H1 (cell line): ENCODE data around the gene C20orf141. TPM values are rescaled to one million over a fixed set of nuclear protein-coding genes. Genes with fewer than 3 reads are reported as not detected.

ENCODE experiments used
- CTCF ChIA-PET: fragments of 300-600 bp; sonication (Branson Sonifier 250); formaldehyde crosslinking; loops from one replicate; lab custom pipeline; 2021; ENCODE audit not compliant: partially characterized antibody; lab: Charles Lee
- POLR2A ChIA-PET: fragments of 300-600 bp; sonication (Branson Sonifier 250); formaldehyde crosslinking; loops from one replicate; lab custom pipeline; 2021; ENCODE audit warnings: inconsistent platforms; ENCODE audit not compliant: partially characterized antibody; lab: Charles Lee
- DNase-seq, 2 experiments: peaks; one replicate each; pipeline versions ENCODE4 v3.0.0 to v3.0.0-alpha.2; 2010 to 2022; ENCODE audit warnings: low spot score in 2 of 2, low read depth in 1 of 2, mixed read lengths in 1 of 2
- FAIRE-seq: peaks from 2 replicates; lab custom pipeline; 2011; peaks lifted over from hg19 to GRCh38; lab: Jason Lieb, UNC
- H2AFZ ChIP-seq: 2 replicates; pipeline ENCODE4 v1.8.1; 2012; ENCODE audit warnings: low read length, inconsistent platforms
- H2AK5ac ChIP-seq: 2 replicates; pipeline ENCODE4 v1.6.1; 2013; ENCODE audit warnings: low read depth, low read length
- H2BK120ac ChIP-seq: replicated peaks from 2 replicates; pipeline ENCODE3; 2013; ENCODE audit warnings: low read depth, low read length, inconsistent platforms
- H2BK12ac ChIP-seq: 2 replicates; pipeline ENCODE4 v1.6.1; 2013; ENCODE audit warnings: low read depth, low read length
- H2BK15ac ChIP-seq: 2 replicates; pipeline ENCODE4 v1.6.1; 2013; ENCODE audit warnings: low read length
- H2BK20ac ChIP-seq: 2 replicates; pipeline ENCODE4 v1.6.1; 2013; ENCODE audit warnings: low read length
- H2BK5ac ChIP-seq: 2 replicates; pipeline ENCODE4 v1.6.1; 2013; ENCODE audit warnings: low read depth, low read length
- H3K14ac ChIP-seq: 2 replicates; pipeline ENCODE4 v1.6.1; 2013; ENCODE audit warnings: inconsistent platforms; ENCODE audit not compliant: insufficient read length
- H3K18ac ChIP-seq: 2 replicates; pipeline ENCODE4 v1.6.1; 2013; ENCODE audit warnings: low read length; ENCODE audit errors: extremely low read depth
- H3K23ac ChIP-seq: 2 replicates; pipeline ENCODE4 v1.6.1; 2013; ENCODE audit warnings: inconsistent platforms; ENCODE audit not compliant: insufficient read length
- H3K23me2 ChIP-seq: 2 replicates; pipeline ENCODE4 v1.6.1; 2013; ENCODE audit warnings: low read depth, low read length
- H3K27ac ChIP-seq: 2 replicates; pipeline ENCODE4 v1.6.1; 2011; ENCODE audit warnings: low read depth, low read length, inconsistent platforms
- H3K27me3 ChIP-seq, 4 experiments: replicated peaks in 1 of 4; 1 replicate in 1 of 4; 2 replicates in 3 of 4; pipeline versions ENCODE4 v1.6.1 to v1.8.1; 2011 to 2013; ENCODE audit warnings: low read length in 3 of 4, mild to moderate bottlenecking in 3 of 4, inconsistent platforms in 2 of 4, mixed read lengths in 2 of 4, moderate library complexity in 1 of 4; ENCODE audit not compliant: control insufficient read depth in 3 of 4, insufficient read depth in 3 of 4; ENCODE audit errors: extremely low read depth in 1 of 4
- H3K36me3 ChIP-seq, 4 experiments: 2 replicates each; pipeline versions ENCODE4 v1.6.1 to v1.8.1; 2011 to 2013; ENCODE audit warnings: mild to moderate bottlenecking in 4 of 4, low read length in 3 of 4, moderate library complexity in 2 of 4, control low read depth in 1 of 4, inconsistent platforms in 1 of 4; ENCODE audit not compliant: insufficient read depth in 4 of 4, control insufficient read depth in 2 of 4
- H3K4ac ChIP-seq: replicated peaks from 2 replicates; pipeline ENCODE3; 2013; ENCODE audit warnings: low read length, low read depth, mixed read lengths, inconsistent platforms; ENCODE audit not compliant: insufficient read length
- H3K4me1 ChIP-seq, 4 experiments: replicated peaks in 1 of 4; 1 replicate in 1 of 4; 2 replicates in 3 of 4; pipeline versions ENCODE4 v1.6.1 to v1.8.1; 2011 to 2013; ENCODE audit warnings: low read length in 3 of 4, inconsistent platforms in 2 of 4, mixed read lengths in 1 of 4; ENCODE audit not compliant: insufficient read depth in 4 of 4, control insufficient read depth in 3 of 4
- H3K4me2 ChIP-seq, 2 experiments: 2 replicates each; pipeline versions ENCODE4 v1.6.1 to v1.8.1; 2011 to 2013; ENCODE audit warnings: low read depth in 2 of 2, low read length in 2 of 2, control low read depth in 1 of 2, inconsistent platforms in 1 of 2, mild to moderate bottlenecking in 1 of 2; ENCODE audit not compliant: insufficient read depth in 1 of 2
- H3K4me3 ChIP-seq, 4 experiments: fragments of 200-600, 300-600 bp in 1 of 4; sonication (generic), shearing (Covaris generic), sonication (Bioruptor Twin) in 1 of 4; 2 replicates each; pipeline versions ENCODE4 v1.5.1 to v1.8.1; 2011 to 2016; ENCODE audit warnings: low read length in 4 of 4, low read depth in 3 of 4, control low read depth in 2 of 4, inconsistent platforms in 2 of 4, mild to moderate bottlenecking in 2 of 4, mixed read lengths in 1 of 4, moderate library complexity in 1 of 4; ENCODE audit not compliant: insufficient read depth in 2 of 4; ENCODE audit errors: extremely low read depth in 1 of 4
- H3K56ac ChIP-seq: replicated peaks from 2 replicates; pipeline ENCODE3; 2013; ENCODE audit warnings: low read depth, mild to moderate bottlenecking, mixed read lengths, low read length, inconsistent platforms; ENCODE audit not compliant: insufficient read length
- H3K79me1 ChIP-seq: 2 replicates; pipeline ENCODE4 v1.6.1; 2013; ENCODE audit warnings: low read depth, low read length, control low read depth
- H3K79me2 ChIP-seq, 2 experiments: 2 replicates each; pipeline versions ENCODE4 v1.6.1 to v1.8.1; 2012 to 2013; ENCODE audit warnings: low read length in 2 of 2, mild to moderate bottlenecking in 2 of 2, inconsistent platforms in 1 of 2; ENCODE audit not compliant: insufficient read depth in 2 of 2, control insufficient read depth in 1 of 2
- H3K9ac ChIP-seq, 4 experiments: replicated peaks in 1 of 4; 1 replicate in 1 of 4; 2 replicates in 3 of 4; pipeline versions ENCODE4 v1.6.1 to v1.8.1; 2011 to 2013; ENCODE audit warnings: low read depth in 3 of 4, low read length in 3 of 4, control low read depth in 2 of 4, mild to moderate bottlenecking in 2 of 4, moderate library complexity in 2 of 4, inconsistent platforms in 1 of 4; ENCODE audit errors: extremely low read depth in 1 of 4
- H3K9me3 ChIP-seq, 2 experiments: 2 replicates each; pipeline versions ENCODE4 v1.6.1 to v1.8.1; 2012 to 2013; ENCODE audit warnings: mild to moderate bottlenecking in 2 of 2, moderate library complexity in 2 of 2, control low read depth in 1 of 2, inconsistent platforms in 1 of 2, low read depth in 1 of 2, low read length in 1 of 2, mixed read lengths in 1 of 2; ENCODE audit not compliant: insufficient read depth in 2 of 2
- H4K20me1 ChIP-seq, 2 experiments: replicated peaks in 1 of 2; 2 replicates each; pipeline versions ENCODE3 to v1.8.1; 2011 to 2013; ENCODE audit warnings: inconsistent platforms in 2 of 2, low read length in 2 of 2, mild to moderate bottlenecking in 1 of 2; ENCODE audit not compliant: insufficient read depth in 2 of 2, control insufficient read depth in 1 of 2
- H4K5ac ChIP-seq: 2 replicates; pipeline ENCODE4 v1.6.1; 2013; ENCODE audit warnings: low read length, low read depth, mixed read lengths, inconsistent platforms; ENCODE audit not compliant: insufficient read length
- H4K8ac ChIP-seq: 2 replicates; pipeline ENCODE4 v1.8.0; 2013; ENCODE audit warnings: mild to moderate bottlenecking, moderate library complexity, low read length, inconsistent platforms; ENCODE audit not compliant: insufficient read depth; ENCODE audit errors: extremely low read depth
- H4K91ac ChIP-seq: replicated peaks from 2 replicates; pipeline ENCODE3; 2013; ENCODE audit warnings: low read length, mixed read lengths, inconsistent platforms; ENCODE audit not compliant: insufficient read length
- CEBPB ChIP-seq: IDR thresholded peaks from 2 replicates; pipeline ENCODE4 v1.6.1; 2012; ENCODE audit warnings: low read depth, low read length
- CHD1 ChIP-seq: IDR thresholded peaks from 2 replicates; pipeline ENCODE4 v1.6.1; 2012; ENCODE audit warnings: low read depth, low read length, improper control_type of control experiment
- KDM4A ChIP-seq: IDR thresholded peaks from one replicate; pipeline ENCODE4 v1.7.1; 2012; ENCODE audit warnings: low read depth, mild to moderate bottlenecking, moderate library complexity, low read length, inconsistent platforms; ENCODE audit not compliant: severe bottlenecking
- SAP30 ChIP-seq: fragments of 300-600 bp; sonication (generic); IDR thresholded peaks from 2 replicates; pipeline ENCODE4 v1.7.1; 2012; ENCODE audit warnings: low read length, moderate library complexity, mild to moderate bottlenecking, inconsistent platforms; ENCODE audit not compliant: insufficient read depth, insufficient replicate concordance
- TAF1 ChIP-seq: IDR thresholded peaks from 2 replicates; pipeline ENCODE4 v1.6.1; 2011; ENCODE audit warnings: mild to moderate bottlenecking, low read depth, low read length
- WGBS, 2 experiments: shearing (Covaris generic) in 1 of 2; methylation state at CpG; one replicate each; pipeline versions ENCODE4 v1.1.6 to v1.1.7; 2013 to 2015; ENCODE audit warnings: low lambda C conversion rate in 2 of 2, mixed read lengths in 2 of 2, inconsistent platforms in 1 of 2, low coverage in 1 of 2, missing lambda C conversion rate in 1 of 2; ENCODE audit not compliant: insufficient replicate concordance in 2 of 2, insufficient coverage in 1 of 2, insufficient read length in 1 of 2; ENCODE audit errors: extremely low coverage in 1 of 2, missing lambda C conversion rate in 1 of 2; 5-methylcytosine and 5-hydroxymethylcytosine counted together
- polyA plus RNA-seq, 7 experiments: library from polyadenylated mRNA; depleted of rRNA in 3 of 7; stranded (reverse) in 5 of 7; unstranded in 2 of 7; fragments of >200 nt in 5 of 7; fragments of 200-250 nt in 2 of 7; gene quantifications; 1 replicate in 5 of 7; 2 replicates in 1 of 7; 4 replicates in 1 of 7; pipeline versions ENCODE4 v1.2.1 to v1.2.3, GENCODE V29; 2011 to 2013; ENCODE audit warnings: missing spikeins in 2 of 7, mixed read lengths in 2 of 7
- total RNA-seq: library from RNA; stranded (reverse); fragmentation: NEBNext Ultra II Directional; extraction: Animal tissue kit (Norgen Biotek cat#: 25700); gene quantifications from 2 replicates; pipeline ENCODE4 v1.2.1, GENCODE V29; 2021

C20orf141 gene
- total and polyA plus RNA-seq, 2 of the 8 experiments (the other 6 are each of a cell fraction or from before 2014, with no cell fraction given): not detected

DNA sequence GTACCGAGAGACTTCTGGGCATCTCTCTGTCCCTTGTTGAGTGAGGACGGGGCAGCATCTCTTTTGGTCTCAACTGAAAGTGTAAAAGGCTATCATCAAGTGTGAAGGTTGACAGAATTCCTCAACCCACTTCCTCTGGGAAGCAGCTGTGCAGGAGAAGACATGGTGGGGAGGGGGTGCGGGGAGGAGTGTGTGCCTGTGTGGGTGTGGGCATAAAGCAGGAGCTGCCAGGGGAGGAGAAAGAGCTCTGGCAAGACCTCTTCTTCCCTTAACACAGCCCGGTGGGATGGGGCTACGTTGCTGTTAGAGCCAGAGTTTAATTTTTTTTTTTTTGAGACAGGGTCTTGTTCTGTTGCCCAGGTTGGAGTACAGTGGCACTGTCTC is 46.2 kb upstream of the C20orf141 start:
- DNase-seq (no peak), FAIRE-seq (no peak)
- Histone ChIP-seq H3K4me2 (no peak overlapping the region), H2BK12ac (no peak overlapping the region), H3K18ac (no peak overlapping the region), H3K9ac (no peak overlapping the region), H2BK5ac (no peak overlapping the region), H3K9me3 (no peaks in the 10 kb centered on the region), H3K36me3 (no peaks in the 10 kb centered on the region), H2AFZ (no peak overlapping the region), H4K8ac (peak overlapping the region; percentile 35; the same call in 1 of the 2 replicates), H4K5ac (no peak overlapping the region), H3K79me2 (no peaks in the 10 kb centered on the region), H3K14ac (no peak overlapping the region), H3K56ac (no peak overlapping the region), H3K79me1 (no peaks in the 10 kb centered on the region), H2BK120ac (no peak overlapping the region), H3K4ac (no peak overlapping the region), H4K91ac (no peak overlapping the region), H3K27me3 (no peaks in the 10 kb centered on the region; a peak in 1 of 7 replicates), H2BK20ac (no peak overlapping the region), H2AK5ac (no peak overlapping the region), H2BK15ac (no peak overlapping the region), H4K20me1 (no peaks in the 10 kb centered on the region), H3K27ac (no peak overlapping the region), H3K23me2 (no peaks in the 10 kb centered on the region; the same call in 1 of the 2 replicates), H3K23ac (no peak overlapping the region), H3K4me3 (no peak overlapping the region), H3K4me1 (peaks cover 0 to 3% (median 0%) of the 10 kb centered on the region in 4 experiments; a peak in 1 of 7 replicates)
- ChIA-PET POLR2A (no interaction called here), CTCF (interaction anchor here (0.5 to 6.5 kb wide), 6 partner anchors 8 to 285 kb away, joined by 3 to 43 read pairs (median 3); no protein-coding TSS in a partner anchor)
- WGBS, 2 experiments: 82% methylated on average over 5 of the region's 5 CpGs; no CpG with 5 or more reads in 1 of the 2 experiments
- TF ChIP-seq CEBPB: no peak
- TF ChIP-seq KDM4A: no peak
- TF ChIP-seq TAF1: no peak
- no peak for TF ChIP-seq CHD1
- no peak for TF ChIP-seq SAP30
